Measurements from ENCODE around the gene ZNF24.

Gene ZNF24

DNA sequence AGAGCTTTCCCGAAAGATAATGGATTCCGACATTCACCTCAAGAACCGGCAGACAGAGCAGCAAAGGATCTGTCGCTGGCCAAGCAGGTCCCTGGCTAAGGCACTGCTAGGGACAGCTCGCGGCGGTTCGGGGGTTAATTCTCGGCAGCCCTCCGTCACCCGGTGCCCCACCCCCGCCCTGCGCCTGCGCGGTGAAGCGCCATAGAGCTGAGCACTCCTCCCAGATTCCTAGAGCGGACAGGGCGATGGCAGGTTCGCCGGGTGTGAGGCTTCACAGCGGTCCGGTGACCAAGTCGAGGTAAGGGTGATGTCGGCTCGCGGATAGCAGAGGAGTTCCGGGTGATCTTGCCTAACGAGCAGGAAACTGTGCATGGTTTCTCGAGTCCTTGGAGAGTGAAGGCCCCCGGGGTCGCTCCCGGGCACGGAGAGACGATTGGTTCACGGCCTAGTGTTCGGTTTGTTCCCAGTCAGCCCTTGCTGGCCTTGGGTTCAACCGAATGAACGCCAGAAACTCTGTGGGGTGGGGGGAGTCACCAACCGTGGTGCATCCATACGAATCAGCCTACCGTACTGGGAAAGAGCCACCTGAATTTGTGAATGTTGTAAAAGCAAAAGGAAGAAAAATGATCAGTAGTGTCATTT, 54.0 kb downstream of the ZNF24 start, which contains the start of gene ZSCAN30:
TSS of gene ZSCAN30 (minus strand) at position 136 of the 642 bp plus-strand sequence. CDS start 25,877 bp downstream, outside the sequence.
- peak; percentile 94 to 97 for DNase-seq

DNA sequence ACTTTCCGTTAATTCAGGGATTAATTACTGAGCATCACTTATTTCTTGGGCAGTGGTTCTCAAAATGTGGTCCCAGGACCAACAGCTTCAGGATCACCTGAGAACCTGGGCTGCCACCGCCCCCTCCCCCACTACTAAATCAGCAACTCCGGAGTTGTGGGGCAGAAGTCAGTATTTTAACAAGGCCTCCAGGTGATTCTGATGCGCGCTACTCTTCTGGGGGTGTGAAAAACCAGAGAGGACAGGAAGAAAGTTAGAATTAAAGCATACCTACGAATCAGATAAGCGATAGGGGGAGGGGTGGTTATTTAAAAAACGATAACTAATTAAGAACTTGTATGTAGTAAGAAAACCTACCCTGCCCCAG, 54.5 kb downstream of the ZNF24 start:
- DNase-seq: peak; percentile 14 to 18

DNA sequence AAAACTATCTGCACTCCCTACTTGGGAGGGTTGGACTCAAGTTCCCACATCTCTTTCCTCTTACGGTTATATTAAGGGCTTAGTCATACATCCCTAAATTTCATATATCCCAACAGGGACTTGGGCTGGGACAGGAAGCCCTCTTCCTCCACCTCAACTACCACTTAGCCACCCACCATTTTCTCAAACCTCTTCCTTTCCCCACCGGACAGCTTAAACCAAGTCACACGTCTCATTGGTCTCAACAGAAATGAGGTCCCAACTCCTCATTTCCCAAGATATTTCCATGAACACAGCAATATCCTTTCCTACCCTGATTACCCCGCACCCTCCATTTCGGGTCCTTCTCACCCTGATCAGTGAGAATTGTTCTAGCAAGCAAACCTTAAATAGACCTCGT, 54.9 kb downstream of the ZNF24 start:
- no peak for DNase-seq

DNA sequence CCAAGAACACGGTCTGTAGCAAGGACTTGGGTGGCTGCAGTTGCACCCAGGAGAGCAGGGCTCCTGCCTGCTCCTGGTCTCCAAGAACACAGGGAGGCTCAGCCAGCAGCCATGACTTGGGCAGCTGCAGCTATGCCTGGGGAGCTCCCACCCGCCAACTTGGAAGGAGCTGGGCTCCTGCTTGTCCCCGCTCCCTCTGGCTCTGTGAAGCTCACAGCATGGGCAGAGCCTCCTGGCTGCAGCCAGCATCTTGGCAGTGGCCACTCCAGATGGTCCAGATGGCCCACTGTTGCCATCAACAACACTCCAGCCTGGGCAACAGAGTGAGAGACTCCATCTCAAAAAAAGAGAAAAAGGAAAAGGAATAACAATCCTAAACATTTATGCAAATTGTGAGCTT, 59.4 kb downstream of the ZNF24 start:
- no peak for DNase-seq

DNA sequence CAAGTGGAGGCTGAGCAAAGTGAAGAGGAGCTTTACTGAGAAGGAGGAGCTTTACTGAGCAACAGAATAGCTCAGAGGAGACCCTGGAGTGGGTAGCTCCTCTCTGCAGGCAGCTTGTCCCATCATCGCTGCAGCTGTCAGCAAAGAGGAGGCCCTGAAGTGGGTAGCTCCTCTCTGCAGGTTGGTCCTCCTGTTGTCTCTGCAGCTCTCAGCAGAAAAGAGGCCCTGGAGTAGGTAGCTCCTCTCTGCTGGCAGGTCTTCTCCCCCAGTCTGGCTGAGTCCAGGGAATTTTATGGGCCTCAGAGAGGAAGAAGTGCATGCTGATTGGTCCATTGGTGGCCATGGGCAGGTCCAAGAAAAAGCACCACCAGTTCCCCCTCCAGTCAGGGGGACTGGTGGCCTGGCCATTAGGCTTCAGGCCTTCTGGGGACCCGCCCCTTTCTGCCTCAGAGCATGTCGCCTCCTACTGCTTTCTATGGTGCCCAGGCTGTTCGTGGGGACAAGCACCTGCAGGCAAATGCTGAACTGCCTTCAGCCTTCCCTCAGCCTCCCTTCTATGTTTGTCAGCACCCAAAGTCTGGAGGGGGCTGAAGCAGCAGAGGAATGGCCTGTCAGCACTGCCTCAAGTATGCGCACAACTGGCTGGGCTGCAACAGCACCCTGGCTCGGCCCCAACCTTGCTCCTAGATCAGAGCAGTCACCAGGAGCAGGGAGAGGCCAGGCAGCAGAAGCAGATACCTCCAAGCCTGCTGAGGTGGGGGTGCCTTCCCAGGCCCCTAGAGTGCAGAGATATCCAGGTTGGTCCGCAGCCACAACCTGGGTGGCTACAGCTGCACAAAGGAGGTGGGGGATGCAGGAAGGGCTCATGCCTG, 60.1 kb downstream of the ZNF24 start:
- no peak for DNase-seq

DNA sequence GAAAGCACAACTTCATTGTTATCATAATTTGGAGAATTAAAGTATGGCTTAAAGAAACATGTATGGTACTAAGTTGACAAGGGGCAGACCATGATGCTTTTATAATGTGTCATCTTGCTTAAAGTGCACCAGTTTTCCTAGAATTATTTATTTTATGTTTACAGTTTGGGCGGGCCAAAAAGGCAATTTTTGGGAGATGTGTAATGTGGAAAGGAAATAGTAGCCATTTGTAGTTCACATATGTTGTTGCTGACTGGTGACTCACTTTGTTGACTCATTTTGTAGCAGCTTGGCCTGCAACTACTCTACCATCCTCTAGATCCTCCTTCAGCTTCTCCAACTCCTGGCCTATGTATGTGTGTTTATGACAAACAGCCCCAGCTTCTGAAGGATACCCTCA, 61.9 kb downstream of the ZNF24 start:
- no peak for DNase-seq

Data from activated CD4-positive, alpha-beta T cell treated with anti-CD3 and anti-CD28 coated beads, Interleukin-2, amount 50 U/mL, for 4 hours (primary cell).